IPS-18a (cell line): ENCODE data around the gene WDR4.

Source experiments
- H3K27ac ChIP-seq: one replicate; pipeline ENCODE4 v1.5.1; 2013; ENCODE audit warnings: low read length
- H3K27me3 ChIP-seq: one replicate; pipeline ENCODE4 v1.6.1; 2013; ENCODE audit warnings: mild to moderate bottlenecking, low read length; ENCODE audit not compliant: control insufficient read depth, insufficient read depth
- H3K36me3 ChIP-seq: one replicate; pipeline ENCODE4 v1.6.1; 2013; ENCODE audit warnings: low read depth, low read length; ENCODE audit not compliant: control insufficient read depth
- H3K4me1 ChIP-seq: one replicate; pipeline ENCODE4 v1.6.1; 2013; ENCODE audit warnings: low read depth, low read length; ENCODE audit not compliant: control insufficient read depth
- H3K4me3 ChIP-seq: one replicate; pipeline ENCODE4 v1.5.1; 2013; ENCODE audit warnings: low read length
- H3K9ac ChIP-seq: one replicate; pipeline ENCODE4 v1.6.1; 2013; ENCODE audit warnings: mild to moderate bottlenecking, low read length, moderate library complexity
- H3K9me3 ChIP-seq: one replicate; pipeline ENCODE4 v1.6.1; 2013; ENCODE audit warnings: low read depth, low read length; ENCODE audit not compliant: control insufficient read depth

The WDR4 gene

GRCh38 chr21:42873096-42873495 is 6.2 kb downstream of the WDR4 start:
- H3K27ac ChIP-seq = no peak overlapping the region
- no peaks in the 10 kb centered on the region for H3K9me3 ChIP-seq
- peaks cover 61% of the 10 kb centered on the region for H3K36me3 ChIP-seq
- H3K27me3 ChIP-seq = no peaks in the 10 kb centered on the region
- H3K4me1 ChIP-seq = peaks cover 2% of the 10 kb centered on the region
- no peak overlapping the region for H3K4me3 ChIP-seq
- no peak overlapping the region for H3K9ac ChIP-seq

GRCh38 chr21:42868196-42868595 is 11.1 kb downstream of the WDR4 start:
- peaks cover 69% of the 10 kb centered on the region for H3K36me3 ChIP-seq

GRCh38 chr21:42865776-42866160 is 13.6 kb downstream of the WDR4 start:
- peaks cover 64% of the 10 kb centered on the region for H3K36me3 ChIP-seq
- H3K4me1 ChIP-seq = no peaks in the 10 kb centered on the region
- H3K9ac ChIP-seq = no peak overlapping the region
- no peaks in the 10 kb centered on the region for H3K27me3 ChIP-seq
- H3K4me3 ChIP-seq = no peak overlapping the region
- no peak overlapping the region for H3K27ac ChIP-seq
- no peaks in the 10 kb centered on the region for H3K9me3 ChIP-seq

More at GRCh38 chr21:42868196-42868595, 11.1 kb downstream of the WDR4 start:
- Histone ChIP-seq H3K27ac (no peak overlapping the region), H3K4me3 (no peak overlapping the region), H3K9ac (no peak overlapping the region), H3K9me3 (no peaks in the 10 kb centered on the region), H3K4me1 (no peaks in the 10 kb centered on the region), H3K27me3 (no peaks in the 10 kb centered on the region)

- H3K27ac ChIP-seq = no peak overlapping the region
- no peaks in the 10 kb centered on the region for H3K9me3 ChIP-seq
- H3K36me3 ChIP-seq = peaks cover 68% of the 10 kb centered on the region
- no peak overlapping the region for H3K4me3 ChIP-seq
- H3K27me3 ChIP-seq = no peaks in the 10 kb centered on the region
- H3K4me1 ChIP-seq = no peaks in the 10 kb centered on the region
- no peak overlapping the region for H3K9ac ChIP-seq
These were observed 14.2 kb downstream of the WDR4 start for GRCh38 chr21:42864815-42865775.

GRCh38 chr21:42864286-42864685 is 15.1 kb downstream of the WDR4 start:
- H3K9ac ChIP-seq = no peak overlapping the region
- H3K4me1 ChIP-seq = no peaks in the 10 kb centered on the region
- H3K27me3 ChIP-seq = no peaks in the 10 kb centered on the region
- H3K27ac ChIP-seq = no peak overlapping the region
- H3K36me3 ChIP-seq = peaks cover 67% of the 10 kb centered on the region
- H3K9me3 ChIP-seq = no peaks in the 10 kb centered on the region
- no peak overlapping the region for H3K4me3 ChIP-seq

GRCh38 chr21:42863504-42863870 is 15.9 kb downstream of the WDR4 start:
- H3K27me3 ChIP-seq = no peaks in the 10 kb centered on the region
- no peaks in the 10 kb centered on the region for H3K4me1 ChIP-seq
- H3K36me3 ChIP-seq = peaks cover 67% of the 10 kb centered on the region
- H3K9ac ChIP-seq = no peak overlapping the region
- H3K9me3 ChIP-seq = no peaks in the 10 kb centered on the region
- no peak overlapping the region for H3K4me3 ChIP-seq
- no peak overlapping the region for H3K27ac ChIP-seq

GRCh38 chr21:42862774-42863503 is 16.4 kb downstream of the WDR4 start:
- H3K9me3 ChIP-seq = no peaks in the 10 kb centered on the region
- H3K4me1 ChIP-seq = no peaks in the 10 kb centered on the region
- no peak overlapping the region for H3K27ac ChIP-seq
- H3K27me3 ChIP-seq = no peaks in the 10 kb centered on the region
- no peak overlapping the region for H3K4me3 ChIP-seq
- no peak overlapping the region for H3K9ac ChIP-seq
- peaks cover 67% of the 10 kb centered on the region for H3K36me3 ChIP-seq

- H3K27ac ChIP-seq = no peak overlapping the region
- H3K4me1 ChIP-seq = no peaks in the 10 kb centered on the region
- H3K9ac ChIP-seq = no peak overlapping the region
- H3K27me3 ChIP-seq = no peaks in the 10 kb centered on the region
- no peaks in the 10 kb centered on the region for H3K9me3 ChIP-seq
- H3K36me3 ChIP-seq = peaks cover 66% of the 10 kb centered on the region
- H3K4me3 ChIP-seq = no peak overlapping the region
These were observed 17.4 kb downstream of the WDR4 start for GRCh38 chr21:42861848-42862400.

- H3K36me3 ChIP-seq = peaks cover 68% of the 10 kb centered on the region
- H3K27ac ChIP-seq = no peak overlapping the region
- no peaks in the 10 kb centered on the region for H3K9me3 ChIP-seq
- no peak overlapping the region for H3K4me3 ChIP-seq
- H3K4me1 ChIP-seq = no peaks in the 10 kb centered on the region
- no peak overlapping the region for H3K9ac ChIP-seq
- H3K27me3 ChIP-seq = no peaks in the 10 kb centered on the region
These were observed 18.0 kb downstream of the WDR4 start for GRCh38 chr21:42861311-42861847.

GRCh38 chr21:42860345-42860744 is 19.0 kb downstream of the WDR4 start:
- Histone ChIP-seq H3K27ac (no peak overlapping the region), H3K4me1 (no peaks in the 10 kb centered on the region), H3K9me3 (no peaks in the 10 kb centered on the region), H3K4me3 (no peak overlapping the region), H3K9ac (no peak overlapping the region), H3K27me3 (no peaks in the 10 kb centered on the region), H3K36me3 (peaks cover 74% of the 10 kb centered on the region)

GRCh38 chr21:42859891-42860230 is 19.5 kb downstream of the WDR4 start:
- Histone ChIP-seq H3K9me3 (no peaks in the 10 kb centered on the region), H3K27ac (no peak overlapping the region)

More at GRCh38 chr21:42859891-42860230, 19.5 kb downstream of the WDR4 start:
- Histone ChIP-seq H3K4me3 (no peak overlapping the region), H3K9ac (no peak overlapping the region), H3K27me3 (no peaks in the 10 kb centered on the region), H3K4me1 (no peaks in the 10 kb centered on the region), H3K36me3 (peaks cover 77% of the 10 kb centered on the region)
